Measurements from ENCODE around the gene CFAP97D1. TPM values are rescaled to one million over a fixed set of nuclear protein-coding genes. Genes with fewer than 3 reads are reported as not detected.

Gene CFAP97D1
- total RNA-seq (2021) (0.09 to 0.14 TPM (median 0.13 TPM) in 3 replicates), Bru-seq, nascent RNA (percentile 15 among the genes with signal in this experiment)
- long read RNA-seq, experiment 1 = 0 reads
- long read RNA-seq, experiment 2 = 0 reads
- long read RNA-seq, experiment 3 = 0 reads

- CTCF ChIA-PET = interaction anchor here (0.7 to 1.0 kb wide), 2 partner anchors 20 to 66 kb away, joined by 3 to 9 read pairs; no protein-coding TSS in a partner anchor
- H3K9me3 Mint-ChIP-seq = no peaks in the 10 kb centered on the region
- ATAC-seq (no peak), DNase-seq (ENCODE audit: low spot score) (no peak)
- POLR2A ChIA-PET = no interaction called here
- peak within 1 kb of the TSS; percentile 81 for H3K4me3 Mint-ChIP-seq
- TF ChIP-seq CREB1 (CRISPR knock-in tag; IDR thresholded peaks at IDR 0.05) (no peak), ZNF263 (CRISPR knock-in tag; IDR thresholded peaks at IDR 0.05; ENCODE audit: low read depth) (no peak), ZNF138 (CRISPR knock-in tag; conservative IDR thresholded peaks at IDR 0.05) (no peak), MYBL2 (CRISPR knock-in tag; IDR thresholded peaks at IDR 0.05) (no peak), GTF2I (CRISPR knock-in tag; conservative IDR thresholded peaks at IDR 0.05) (no peak), AFF4 (CRISPR knock-in tag; IDR thresholded peaks at IDR 0.05; ENCODE audit: borderline replicate concordance) (no peak), TP53 (CRISPR knock-in tag; IDR thresholded peaks at IDR 0.05) (no peak), ZSCAN18 (CRISPR knock-in tag; IDR thresholded peaks at IDR 0.05) (no peak), GRHL2 (CRISPR knock-in tag; IDR thresholded peaks at IDR 0.05; ENCODE audit: insufficient replicate concordance, severe bottlenecking) (no peak), ETV6 (CRISPR knock-in tag; IDR thresholded peaks at IDR 0.05) (no peak), NFYB (CRISPR knock-in tag; conservative IDR thresholded peaks at IDR 0.05; ENCODE audit: low read depth) (no peak), CREM (CRISPR knock-in tag; IDR thresholded peaks at IDR 0.05) (no peak)
- TF ChIP-seq, protein P1, sequence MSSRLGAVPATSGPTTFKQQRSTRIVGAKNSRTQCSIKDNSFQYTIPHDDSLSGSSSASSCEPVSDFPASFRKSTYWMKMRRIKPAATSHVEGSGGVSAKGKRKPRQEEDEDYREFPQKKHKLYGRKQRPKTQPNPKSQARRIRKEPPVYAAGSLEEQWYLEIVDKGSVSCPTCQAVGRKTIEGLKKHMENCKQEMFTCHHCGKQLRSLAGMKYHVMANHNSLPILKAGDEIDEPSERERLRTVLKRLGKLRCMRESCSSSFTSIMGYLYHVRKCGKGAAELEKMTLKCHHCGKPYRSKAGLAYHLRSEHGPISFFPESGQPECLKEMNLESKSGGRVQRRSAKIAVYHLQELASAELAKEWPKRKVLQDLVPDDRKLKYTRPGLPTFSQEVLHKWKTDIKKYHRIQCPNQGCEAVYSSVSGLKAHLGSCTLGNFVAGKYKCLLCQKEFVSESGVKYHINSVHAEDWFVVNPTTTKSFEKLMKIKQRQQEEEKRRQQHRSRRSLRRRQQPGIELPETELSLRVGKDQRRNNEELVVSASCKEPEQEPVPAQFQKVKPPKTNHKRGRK (CRISPR knock-in tag; IDR thresholded peaks at IDR 0.05; ENCODE audit: borderline replicate concordance) = no peak
- TF ChIP-seq, protein P2, sequence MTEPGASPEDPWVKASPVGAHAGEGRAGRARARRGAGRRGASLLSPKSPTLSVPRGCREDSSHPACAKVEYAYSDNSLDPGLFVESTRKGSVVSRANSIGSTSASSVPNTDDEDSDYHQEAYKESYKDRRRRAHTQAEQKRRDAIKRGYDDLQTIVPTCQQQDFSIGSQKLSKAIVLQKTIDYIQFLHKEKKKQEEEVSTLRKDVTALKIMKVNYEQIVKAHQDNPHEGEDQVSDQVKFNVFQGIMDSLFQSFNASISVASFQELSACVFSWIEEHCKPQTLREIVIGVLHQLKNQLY (CRISPR knock-in tag; IDR thresholded peaks at IDR 0.05) = no peak
- H3K36me3 Mint-ChIP-seq = peaks cover under 1% of the 10 kb centered on the region; the same call in 1 of the 2 replicates
- H3K4me1 Mint-ChIP-seq = peaks cover 19% of the 10 kb centered on the region
- H3K27me3 Mint-ChIP-seq (ENCODE audit: low read depth) = peaks cover 24% of the 10 kb centered on the region
- H3K27ac Mint-ChIP-seq = no peak within 1 kb of the TSS; the same call in 1 of the 2 replicates
These were observed at the start of gene CFAP97D1 for GRCh38 chr17:43780135-43780534. TSS of gene CFAP97D1 (plus strand) at chr17:43780435. CDS start at chr17:43780463, 28 bp downstream.

DNA sequence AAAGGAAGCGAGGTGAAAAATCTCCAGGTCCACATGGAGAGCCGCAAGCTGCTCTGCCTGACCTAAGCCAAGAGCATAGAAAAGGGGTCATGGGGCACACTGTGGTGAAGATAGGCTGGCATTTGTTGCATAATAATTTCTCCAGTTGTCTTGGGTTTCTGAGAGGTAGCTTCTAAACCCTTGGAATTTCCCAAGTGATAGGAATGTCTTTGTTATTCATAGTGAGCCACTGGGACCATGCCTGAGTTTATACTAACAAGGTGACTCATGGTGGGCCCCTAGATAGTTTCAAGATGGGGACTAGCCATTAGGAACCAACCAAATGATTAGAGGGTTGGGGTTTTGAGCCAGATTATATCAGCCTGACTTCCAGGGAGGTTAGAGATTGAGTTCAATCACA lies 47.3 kb upstream of the CFAP97D1 start:
- POLR2A ChIA-PET = no interaction called here
- peaks cover 22% of the 10 kb centered on the region for H3K36me3 Mint-ChIP-seq
- DNase-seq (ENCODE audit: low spot score) (no peak), ATAC-seq (peak; percentile 71; the same call in 1 of the 2 replicates)
- H3K4me3 Mint-ChIP-seq = no peak overlapping the region
- H3K27me3 Mint-ChIP-seq (ENCODE audit: low read depth) = peaks cover 3% of the 10 kb centered on the region
- peaks cover 38% of the 10 kb centered on the region for H3K9me3 Mint-ChIP-seq
- peaks cover 20% of the 10 kb centered on the region for H3K4me1 Mint-ChIP-seq
- CTCF ChIA-PET = interaction anchor here (0.7 to 1.6 kb wide), 2 partner anchors 19 to 27 kb away, joined by 4 read pairs; no protein-coding TSS in a partner anchor
- no peak overlapping the region for H3K27ac Mint-ChIP-seq
- no peak for TF ChIP-seq OVOL2 (CRISPR knock-in tag; IDR thresholded peaks at IDR 0.05; ENCODE audit: borderline replicate concordance)
- TF ChIP-seq, protein P3, sequence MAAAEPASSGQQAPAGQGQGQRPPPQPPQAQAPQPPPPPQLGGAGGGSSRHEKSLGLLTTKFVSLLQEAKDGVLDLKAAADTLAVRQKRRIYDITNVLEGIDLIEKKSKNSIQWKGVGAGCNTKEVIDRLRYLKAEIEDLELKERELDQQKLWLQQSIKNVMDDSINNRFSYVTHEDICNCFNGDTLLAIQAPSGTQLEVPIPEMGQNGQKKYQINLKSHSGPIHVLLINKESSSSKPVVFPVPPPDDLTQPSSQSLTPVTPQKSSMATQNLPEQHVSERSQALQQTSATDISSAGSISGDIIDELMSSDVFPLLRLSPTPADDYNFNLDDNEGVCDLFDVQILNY (CRISPR knock-in tag; IDR thresholded peaks at IDR 0.05) = no peak
- no peak for TF ChIP-seq KAT7 (CRISPR knock-in tag; IDR thresholded peaks at IDR 0.05; ENCODE audit: borderline replicate concordance)
- TF ChIP-seq NR3C1 (CRISPR knock-in tag; conservative IDR thresholded peaks at IDR 0.05; ENCODE audit: low read depth) = no peak
- TF ChIP-seq ELF4 (CRISPR knock-in tag; IDR thresholded peaks at IDR 0.05; ENCODE audit: low read depth) = no peak
- no peak for TF ChIP-seq MAX (CRISPR knock-in tag; IDR thresholded peaks at IDR 0.05)
- no peak for TF ChIP-seq CTCF (IDR thresholded peaks at IDR 0.05)
- no peak for TF ChIP-seq RELA (CRISPR knock-in tag; IDR thresholded peaks at IDR 0.05; ENCODE audit: borderline replicate concordance)
- TF ChIP-seq SMAD3 (CRISPR knock-in tag; IDR thresholded peaks at IDR 0.05; ENCODE audit: borderline replicate concordance) = no peak
- TF ChIP-seq E2F1 (CRISPR knock-in tag; IDR thresholded peaks at IDR 0.05) = no peak
